ENCODE data around the gene MEIOB.

- TF ChIP-seq CTCF (conservative IDR thresholded peaks at IDR 0.05 in 1 of 2, IDR thresholded peaks at IDR 0.05 in 1 of 2; ENCODE audit: extremely low read depth in 1 of 2, insufficient read depth in 1 of 2, low read depth in 1 of 2, low read length in 2 of 2), result no peak
- TF ChIP-seq EZH2 (IDR thresholded peaks at IDR 0.05; ENCODE audit: borderline replicate concordance, low read length), result no peak
These were observed 32.2 kb upstream of the MEIOB start for GRCh38 chr16:1903845-1904840.

Measured in mammary epithelial cell (primary cell).